SIG-M5 (cell line): ENCODE measurements around the gene TNFAIP3.
"Not testable (repeated sequence)": the region's sequence is repeated elsewhere in the genome, so short reads cannot be mapped to it uniquely, and the experiment has no call there.

ENCODE experiments used
- DNase-seq: peaks from one replicate; lab custom pipeline; 2025; lab: John Stamatoyannopoulos, UW

Gene TNFAIP3

DNA sequence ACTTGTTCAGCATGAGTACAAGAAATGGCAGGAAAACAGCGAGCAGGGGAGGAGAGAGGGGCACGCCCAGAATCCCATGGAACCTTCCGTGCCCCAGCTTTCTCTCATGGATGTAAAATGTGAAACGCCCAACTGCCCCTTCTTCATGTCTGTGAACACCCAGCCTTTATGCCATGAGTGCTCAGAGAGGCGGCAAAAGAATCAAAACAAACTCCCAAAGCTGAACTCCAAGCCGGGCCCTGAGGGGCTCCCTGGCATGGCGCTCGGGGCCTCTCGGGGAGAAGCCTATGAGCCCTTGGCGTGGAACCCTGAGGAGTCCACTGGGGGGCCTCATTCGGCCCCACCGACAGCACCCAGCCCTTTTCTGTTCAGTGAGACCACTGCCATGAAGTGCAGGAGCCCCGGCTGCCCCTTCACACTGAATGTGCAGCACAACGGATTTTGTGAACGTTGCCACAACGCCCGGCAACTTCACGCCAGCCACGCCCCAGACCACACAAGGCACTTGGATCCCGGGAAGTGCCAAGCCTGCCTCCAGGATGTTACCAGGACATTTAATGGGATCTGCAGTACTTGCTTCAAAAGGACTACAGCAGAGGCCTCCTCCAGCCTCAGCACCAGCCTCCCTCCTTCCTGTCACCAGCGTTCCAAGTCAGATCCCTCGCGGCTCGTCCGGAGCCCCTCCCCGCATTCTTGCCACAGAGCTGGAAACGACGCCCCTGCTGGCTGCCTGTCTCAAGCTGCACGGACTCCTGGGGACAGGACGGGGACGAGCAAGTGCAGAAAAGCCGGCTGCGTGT lies 11.6 kb downstream of the TNFAIP3 start:
- no peak for DNase-seq

DNA sequence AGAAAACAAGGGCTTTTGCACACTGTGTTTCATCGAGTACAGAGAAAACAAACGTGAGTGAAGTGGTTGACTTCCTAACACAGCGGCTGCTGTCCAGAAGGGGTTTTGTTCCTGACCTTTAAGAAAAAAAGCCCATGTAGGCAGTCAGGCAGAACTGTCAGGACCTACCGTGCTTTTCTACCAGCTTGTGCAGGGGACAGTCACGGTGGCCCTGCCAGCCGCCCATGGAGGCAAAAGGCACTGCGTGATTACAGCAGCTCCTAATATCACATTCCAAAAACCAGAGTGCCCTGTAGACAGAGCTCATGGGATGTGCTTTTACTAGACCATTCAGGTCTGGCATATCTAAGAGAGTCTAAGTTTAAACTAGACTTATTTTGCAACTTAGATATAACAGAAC lies 12.2 kb downstream of the TNFAIP3 start:
- DNase-seq, result no peak

DNA sequence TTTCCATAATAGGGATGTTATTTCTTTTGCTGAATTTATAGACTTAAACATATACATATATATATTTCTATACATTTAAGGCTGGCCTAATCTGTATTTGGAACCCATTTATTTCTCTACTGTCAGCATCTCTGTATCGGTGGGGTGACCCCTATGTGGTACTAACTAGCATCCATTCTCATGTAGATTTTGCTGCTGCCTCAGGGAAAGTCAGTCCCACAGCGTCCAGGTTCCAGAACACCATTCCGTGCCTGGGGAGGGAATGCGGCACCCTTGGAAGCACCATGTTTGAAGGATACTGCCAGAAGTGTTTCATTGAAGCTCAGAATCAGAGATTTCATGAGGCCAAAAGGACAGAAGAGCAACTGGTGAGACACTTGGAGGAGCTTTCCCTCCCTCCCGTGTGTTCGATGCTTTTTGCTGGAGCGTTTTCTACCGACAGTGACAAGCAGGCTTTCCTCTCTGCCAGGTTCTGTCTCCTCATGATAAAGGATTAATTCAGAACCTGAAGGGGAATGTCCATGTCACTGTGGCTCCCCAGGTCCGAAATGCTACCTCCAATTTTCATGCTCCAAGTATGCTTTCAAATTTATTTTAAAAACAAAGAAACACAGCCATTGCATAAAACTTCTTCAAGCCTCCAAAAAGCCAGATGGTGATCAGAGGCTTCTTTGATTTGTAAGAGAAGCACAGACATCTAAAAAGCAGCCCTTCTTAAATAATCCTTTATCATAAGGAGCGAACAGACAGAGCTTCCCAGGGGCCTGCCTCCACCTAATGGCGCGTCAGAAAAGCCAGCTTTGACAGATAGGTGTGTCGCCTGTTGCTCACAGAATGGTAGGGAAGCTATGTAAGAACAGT lies 13.1 kb downstream of the TNFAIP3 start:
- no peak for DNase-seq

DNA sequence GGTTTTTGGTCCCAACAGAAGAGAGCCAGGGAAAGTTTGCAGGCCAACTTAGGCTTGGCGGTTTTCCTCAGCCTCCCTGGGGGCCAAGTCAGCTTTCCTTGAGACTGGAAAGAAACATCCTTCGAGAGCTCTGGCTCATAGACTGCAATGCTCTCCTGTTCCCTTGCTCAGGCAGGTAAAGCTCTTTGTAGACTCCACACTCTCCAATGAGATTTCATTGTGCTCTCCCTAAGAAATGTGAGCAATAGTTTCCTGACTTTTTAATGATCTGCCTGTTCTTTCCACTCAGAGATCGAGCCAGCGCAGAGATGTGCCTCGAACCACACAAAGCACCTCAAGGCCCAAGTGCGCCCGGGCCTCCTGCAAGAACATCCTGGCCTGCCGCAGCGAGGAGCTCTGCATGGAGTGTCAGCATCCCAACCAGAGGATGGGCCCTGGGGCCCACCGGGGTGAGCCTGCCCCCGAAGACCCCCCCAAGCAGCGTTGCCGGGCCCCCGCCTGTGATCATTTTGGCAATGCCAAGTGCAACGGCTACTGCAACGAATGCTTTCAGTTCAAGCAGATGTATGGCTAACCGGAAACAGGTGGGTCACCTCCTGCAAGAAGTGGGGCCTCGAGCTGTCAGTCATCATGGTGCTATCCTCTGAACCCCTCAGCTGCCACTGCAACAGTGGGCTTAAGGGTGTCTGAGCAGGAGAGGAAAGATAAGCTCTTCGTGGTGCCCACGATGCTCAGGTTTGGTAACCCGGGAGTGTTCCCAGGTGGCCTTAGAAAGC lies 13.9 kb downstream of the TNFAIP3 start:
- DNase-seq, result no peak

DNA sequence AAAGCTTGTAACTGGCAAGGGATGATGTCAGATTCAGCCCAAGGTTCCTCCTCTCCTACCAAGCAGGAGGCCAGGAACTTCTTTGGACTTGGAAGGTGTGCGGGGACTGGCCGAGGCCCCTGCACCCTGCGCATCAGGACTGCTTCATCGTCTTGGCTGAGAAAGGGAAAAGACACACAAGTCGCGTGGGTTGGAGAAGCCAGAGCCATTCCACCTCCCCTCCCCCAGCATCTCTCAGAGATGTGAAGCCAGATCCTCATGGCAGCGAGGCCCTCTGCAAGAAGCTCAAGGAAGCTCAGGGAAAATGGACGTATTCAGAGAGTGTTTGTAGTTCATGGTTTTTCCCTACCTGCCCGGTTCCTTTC lies 14.4 kb downstream of the TNFAIP3 start:
- DNase-seq, result no peak

DNA sequence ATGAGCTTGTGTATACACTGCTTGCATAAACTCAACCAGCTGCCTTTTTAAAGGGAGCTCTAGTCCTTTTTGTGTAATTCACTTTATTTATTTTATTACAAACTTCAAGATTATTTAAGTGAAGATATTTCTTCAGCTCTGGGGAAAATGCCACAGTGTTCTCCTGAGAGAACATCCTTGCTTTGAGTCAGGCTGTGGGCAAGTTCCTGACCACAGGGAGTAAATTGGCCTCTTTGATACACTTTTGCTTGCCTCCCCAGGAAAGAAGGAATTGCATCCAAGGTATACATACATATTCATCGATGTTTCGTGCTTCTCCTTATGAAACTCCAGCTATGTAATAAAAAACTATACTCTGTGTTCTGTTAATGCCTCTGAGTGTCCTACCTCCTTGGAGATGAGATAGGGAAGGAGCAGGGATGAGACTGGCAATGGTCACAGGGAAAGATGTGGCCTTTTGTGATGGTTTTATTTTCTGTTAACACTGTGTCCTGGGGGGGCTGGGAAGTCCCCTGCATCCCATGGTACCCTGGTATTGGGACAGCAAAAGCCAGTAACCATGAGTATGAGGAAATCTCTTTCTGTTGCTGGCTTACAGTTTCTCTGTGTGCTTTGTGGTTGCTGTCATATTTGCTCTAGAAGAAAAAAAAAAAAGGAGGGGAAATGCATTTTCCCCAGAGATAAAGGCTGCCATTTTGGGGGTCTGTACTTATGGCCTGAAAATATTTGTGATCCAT lies 15.3 kb downstream of the TNFAIP3 start:
- DNase-seq, result no peak

DNA sequence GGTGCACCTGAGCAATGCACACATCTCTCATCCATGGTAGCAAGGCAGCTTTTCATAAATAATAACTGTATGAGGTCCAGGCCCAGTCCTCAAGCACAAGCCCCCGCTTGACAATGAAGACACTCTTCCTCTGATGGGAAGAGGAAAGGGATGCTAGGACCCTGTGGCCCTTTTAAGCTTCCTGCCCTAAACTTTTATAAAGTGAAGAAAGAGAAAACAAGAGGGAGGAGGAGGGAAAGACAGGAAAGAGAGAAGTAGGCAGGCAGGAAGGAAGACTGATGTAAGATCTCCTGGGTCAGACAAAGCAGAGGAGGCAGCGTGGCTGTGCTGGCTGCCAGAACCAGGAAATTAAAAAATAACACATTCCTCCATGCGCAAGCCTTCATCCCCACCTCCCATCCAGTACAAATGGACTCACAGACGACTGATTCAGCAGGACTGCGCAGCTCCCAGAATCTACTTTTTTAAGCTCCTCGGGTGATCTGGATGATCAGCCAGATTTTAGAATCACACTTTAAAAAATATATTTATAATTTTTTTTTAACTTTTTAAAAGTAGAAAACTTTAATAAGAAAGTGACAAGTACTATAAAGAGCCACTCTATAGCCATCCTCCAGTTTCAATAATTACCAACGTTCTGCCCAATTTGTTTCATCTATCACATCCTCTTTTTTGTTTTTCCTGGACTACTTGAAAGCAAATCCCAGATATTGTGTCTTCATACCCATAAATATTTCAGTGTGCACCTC lies 16.5 kb downstream of the TNFAIP3 start:
- DNase-seq, result no peak

DNA sequence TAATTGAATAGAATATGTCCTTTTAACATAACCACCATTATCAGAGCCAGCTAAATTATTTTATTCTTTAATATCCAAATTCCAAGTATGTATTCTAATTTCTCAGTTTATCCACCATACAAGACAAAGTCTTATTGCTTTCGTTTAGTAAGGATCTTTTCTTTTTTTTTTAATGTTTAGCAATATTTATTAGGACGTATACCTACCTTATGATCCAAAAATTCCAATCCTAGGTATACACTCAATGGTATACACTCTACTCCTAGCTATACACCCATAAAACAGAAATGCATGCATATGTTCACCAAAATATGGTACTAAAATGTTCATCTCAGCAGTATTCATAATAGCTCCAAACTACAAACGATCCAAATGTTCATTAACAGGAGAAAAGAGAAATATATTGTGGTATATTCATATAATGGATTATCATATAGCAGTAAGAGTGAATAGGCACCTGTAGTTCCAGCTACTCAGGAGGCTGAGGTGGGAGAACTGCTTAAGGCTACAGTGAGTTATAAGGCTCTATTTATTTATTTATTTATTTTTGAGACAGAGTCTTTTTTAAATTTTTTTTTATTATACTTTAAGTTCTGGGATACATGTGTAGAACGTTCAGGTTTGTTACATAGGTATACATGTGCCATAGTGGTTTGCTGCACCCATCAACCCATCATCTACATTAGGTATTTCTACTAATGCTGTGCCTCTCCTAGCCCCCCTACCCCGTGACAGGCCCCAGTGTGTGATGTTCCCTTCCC lies 17.3 kb downstream of the TNFAIP3 start:
- DNase-seq, result no peak

DNA sequence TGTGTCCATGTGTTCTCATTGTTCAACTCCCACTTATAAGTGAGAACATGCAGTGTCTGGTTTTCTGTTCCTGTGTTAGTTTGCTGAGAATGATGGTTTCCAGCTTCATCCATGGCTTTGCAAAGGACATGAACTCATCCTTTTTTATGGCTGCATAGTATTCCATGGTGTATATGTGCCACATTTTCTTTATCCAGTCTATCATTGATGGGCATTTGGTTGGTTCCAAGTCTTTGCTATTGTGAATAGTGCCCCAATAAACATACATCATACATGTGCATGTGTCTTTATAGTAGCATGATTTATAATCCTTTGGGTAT lies 17.8 kb downstream of the TNFAIP3 start:
- DNase-seq, result not testable (repeated sequence)

DNA sequence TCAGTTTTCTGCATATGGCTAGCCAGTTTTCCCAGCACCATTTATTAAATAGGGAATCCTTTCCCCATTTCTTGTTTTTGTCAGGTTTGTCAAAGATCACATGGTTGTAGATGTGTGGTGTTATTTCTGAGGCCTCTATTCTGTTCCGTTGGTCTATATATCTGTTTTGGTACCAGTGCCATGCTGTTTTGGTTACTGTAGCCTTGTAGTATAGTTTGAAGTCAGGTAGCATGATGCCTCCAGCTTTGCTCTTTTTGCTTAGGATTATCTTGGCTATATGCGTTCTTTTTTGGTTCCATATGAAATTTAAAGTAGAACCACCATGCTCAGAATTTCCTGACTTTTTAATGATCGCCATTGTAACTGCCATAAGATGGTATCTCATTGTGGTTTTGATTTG lies 19.2 kb downstream of the TNFAIP3 start:
- not testable (repeated sequence) for DNase-seq

DNA sequence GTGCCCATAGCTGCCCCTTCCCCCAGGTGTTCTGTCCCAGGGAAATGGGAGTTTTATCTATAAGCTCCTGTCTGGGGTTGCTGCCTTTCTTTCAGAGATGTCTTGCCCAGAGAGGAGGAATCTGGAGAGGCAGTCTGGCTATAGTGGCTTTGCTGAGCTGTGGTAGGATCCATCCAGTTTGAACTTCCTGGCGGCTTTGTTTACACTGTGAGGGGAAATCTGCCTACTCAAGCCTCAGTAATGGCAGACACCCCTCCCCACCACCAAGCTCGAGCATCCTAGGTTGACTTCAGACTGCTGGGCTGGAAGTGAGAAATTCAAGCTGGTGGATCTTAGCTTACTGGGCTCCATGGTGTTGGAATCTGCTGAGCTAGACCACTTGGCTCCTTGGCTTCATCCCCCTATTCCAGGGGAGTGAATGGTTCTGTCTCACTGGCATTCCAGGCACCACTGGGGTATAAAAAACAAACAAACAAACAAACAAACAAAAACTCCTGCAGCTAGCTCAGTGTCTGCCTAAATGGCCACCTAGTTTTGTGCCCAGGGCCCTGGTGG lies 24.0 kb downstream of the TNFAIP3 start:
- DNase-seq, result no peak

DNA sequence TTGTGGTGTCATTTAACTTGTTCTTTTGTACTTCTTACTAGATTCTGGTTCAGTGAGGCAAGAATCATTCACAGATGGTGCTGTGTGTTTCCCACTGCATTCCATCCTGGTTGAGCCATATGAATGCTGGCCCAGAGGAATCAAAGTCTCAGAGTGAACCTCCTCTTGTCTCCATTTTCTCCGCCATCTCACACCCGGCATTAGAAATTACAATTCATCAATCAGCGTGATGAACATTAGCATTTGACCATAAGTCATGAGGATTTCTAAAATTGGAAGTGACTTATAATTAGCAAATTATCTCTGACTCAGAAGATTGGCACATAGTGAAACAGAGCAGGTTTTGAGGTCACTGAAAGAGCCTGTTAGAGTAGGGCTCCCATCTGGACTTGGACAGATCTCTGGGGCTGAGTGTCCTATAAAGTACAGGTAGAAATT lies 25.2 kb downstream of the TNFAIP3 start:
- no peak for DNase-seq

DNA sequence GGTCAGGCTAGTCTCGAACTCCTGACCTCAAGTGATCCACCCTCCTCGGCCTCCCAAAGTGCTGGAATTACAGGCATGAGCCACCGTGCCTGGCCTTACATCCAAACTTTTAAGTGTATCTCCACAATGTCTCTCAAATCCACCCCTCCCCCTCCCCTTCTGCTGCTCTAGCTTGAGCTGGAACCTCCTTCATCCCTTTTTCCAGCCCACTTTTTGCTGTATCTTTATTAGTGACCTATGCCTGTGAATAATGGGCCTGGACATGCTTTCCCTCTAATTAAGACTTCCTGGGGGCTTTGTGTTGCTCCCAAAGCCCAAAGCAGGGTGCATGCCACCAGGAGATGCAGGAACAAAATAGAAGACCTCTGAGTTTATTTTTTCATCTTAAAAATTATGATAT lies 26.1 kb downstream of the TNFAIP3 start:
- no peak for DNase-seq

DNA sequence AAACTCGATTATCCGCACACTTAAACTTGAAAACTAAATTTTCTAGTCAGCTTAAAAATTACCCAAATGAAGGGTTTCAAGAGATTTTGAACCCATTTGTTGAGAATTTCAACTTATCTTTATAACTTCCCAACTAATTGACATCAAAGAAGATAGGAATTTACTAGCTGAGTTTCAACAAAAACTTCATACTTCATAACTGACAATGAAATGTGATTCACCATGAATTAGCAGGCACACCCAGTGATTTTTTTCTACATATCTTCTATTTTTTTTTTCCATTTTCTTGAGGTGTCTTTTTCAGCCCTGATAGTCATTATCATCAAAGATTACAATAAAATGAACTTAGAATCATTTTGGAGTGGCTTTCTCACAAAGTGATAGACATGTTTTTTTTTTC lies 26.7 kb downstream of the TNFAIP3 start:
- DNase-seq, result no peak

DNA sequence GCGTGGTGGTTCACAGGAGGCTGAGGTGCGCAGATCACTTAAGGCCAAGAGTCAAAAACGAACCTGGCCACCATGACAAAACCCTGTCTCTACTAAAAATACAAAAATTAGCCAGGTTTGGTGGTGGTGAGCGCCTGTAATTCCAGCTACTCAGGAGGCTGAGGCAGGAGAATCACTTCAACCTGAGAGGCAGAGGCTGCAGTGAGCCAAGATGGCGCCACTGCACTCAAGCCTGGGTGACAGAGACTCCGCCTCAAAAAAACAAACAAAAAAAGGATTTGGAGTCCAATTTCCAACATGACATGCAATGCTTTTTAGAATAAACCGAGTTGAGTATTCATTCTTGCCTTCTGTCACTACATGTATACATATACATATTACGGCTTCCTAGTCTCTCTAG lies 27.3 kb downstream of the TNFAIP3 start:
- not testable (repeated sequence) for DNase-seq

DNA sequence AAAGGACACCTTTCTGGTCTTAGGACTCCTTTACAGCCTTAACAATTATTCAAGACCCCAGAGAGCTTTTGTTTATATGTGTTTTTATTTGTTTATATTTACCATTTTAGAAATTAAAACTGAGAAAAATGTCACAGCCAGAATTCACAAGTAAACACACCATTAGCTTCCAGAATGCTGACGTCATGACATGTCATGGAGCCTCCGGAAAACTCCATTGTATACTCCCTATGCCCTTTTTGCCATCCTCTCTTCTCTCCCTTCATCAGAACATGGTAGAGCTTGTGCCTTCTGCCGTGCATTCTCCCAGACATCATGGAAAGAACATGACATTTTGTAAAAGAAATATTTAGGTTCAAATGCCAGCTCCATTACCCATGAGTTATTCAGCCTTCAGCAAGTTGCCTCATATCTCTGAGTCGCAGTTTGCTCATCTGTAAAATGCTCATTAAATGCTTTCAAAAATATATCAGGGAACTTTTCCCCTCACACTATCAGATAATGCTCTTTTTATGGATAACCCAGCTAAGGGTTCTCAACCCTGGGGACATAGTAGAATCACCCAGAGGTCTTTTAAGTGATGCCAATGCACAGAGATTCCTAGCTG lies 27.8 kb downstream of the TNFAIP3 start:
- DNase-seq, result no peak

DNA sequence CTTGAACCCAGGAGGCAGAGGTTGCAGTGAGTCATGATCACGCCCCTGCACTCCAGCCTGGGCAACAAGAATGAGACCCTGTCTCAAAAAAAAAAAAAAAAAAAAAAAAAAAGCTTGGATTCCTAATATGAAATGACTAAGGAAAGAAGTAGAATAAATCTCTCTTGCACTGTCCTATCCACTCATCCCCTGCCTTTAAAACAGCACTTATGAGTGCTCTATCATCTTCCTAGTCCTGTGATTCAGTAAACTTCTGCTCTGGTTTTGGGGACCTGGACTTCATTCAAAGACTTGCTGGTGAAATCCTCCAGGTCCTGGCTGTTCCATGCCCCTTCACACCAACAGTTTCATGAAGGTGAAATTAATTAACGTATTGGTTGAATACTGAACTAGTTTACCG lies 29.6 kb downstream of the TNFAIP3 start:
- DNase-seq, result no peak

DNA sequence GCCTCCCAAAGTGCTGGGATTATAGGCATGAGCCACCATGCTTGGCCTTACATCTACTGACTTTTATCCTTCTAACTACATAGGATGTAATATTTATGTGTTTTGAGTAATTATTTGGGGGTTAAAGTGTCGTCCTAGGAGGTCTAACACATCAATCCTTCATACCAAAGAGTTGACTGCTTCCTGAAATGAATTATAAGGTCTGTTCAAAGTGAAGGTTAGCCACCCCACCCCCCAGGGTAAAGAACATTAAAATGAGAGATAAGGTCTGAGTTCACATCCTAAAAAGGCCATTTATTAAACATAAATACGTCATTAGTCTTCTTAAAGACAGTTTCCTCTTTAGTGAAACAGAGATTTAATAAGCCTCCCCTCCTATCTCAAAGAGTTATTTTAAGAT lies 33.8 kb downstream of the TNFAIP3 start:
- no peak for DNase-seq

DNA sequence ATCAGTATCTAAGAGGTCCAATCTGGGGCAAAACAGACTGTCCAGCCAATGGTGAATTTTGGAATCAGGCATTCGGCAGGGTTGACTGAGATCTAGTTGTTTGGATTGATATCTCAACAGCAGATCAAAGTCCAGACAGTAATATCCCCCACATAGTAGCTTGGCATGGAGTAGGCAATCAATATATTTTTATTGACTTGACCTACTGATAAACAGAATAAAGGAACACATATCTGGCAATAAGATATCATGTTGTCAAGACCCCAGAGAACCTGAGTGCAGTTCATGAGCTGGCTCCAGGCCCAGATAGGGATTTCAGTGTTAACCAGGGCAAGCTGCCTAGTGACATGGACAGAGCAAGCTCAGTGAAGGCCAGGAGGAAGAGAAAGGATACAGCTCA lies 34.4 kb downstream of the TNFAIP3 start:
- no peak for DNase-seq

DNA sequence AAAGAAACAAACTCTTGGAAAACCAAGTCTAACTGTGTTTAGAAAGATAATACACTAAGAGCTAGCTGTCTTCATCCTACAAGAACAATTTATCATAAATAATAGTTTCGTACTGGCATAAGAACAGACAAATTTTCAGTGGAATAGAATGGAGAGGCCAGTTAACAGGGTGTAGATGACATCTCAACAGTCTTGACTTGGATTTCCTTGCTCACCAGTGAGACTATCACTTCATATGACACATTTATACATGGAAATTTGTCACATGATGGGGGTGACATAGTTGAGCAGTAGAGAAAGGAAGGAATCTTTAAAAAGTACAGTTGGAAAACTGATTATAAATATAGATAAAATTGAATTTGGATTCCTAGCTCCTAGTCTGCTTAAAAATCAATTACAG lies 35.6 kb downstream of the TNFAIP3 start:
- no peak for DNase-seq
